Measurements from ENCODE around the gene TCAIM.

DNA sequence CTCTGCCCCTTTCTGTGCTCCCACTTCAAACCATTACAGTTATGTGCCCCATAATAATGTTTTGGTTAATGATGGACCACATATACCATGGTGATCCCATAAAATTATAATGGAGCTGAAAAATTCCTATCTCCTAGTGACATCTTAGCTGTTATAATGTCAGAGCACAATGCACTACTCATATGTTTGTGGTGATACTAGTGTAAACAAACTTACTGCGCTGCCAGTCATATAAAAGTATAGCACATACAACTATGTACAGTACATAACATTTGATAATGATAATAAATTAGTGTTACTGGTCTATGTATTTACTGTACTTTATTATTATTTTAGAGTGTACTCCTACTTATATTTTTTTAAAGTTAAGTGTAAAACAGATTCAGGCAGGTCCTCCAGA lies 45.6 kb upstream of the TCAIM start:
- TF ChIP-seq, protein P1, sequence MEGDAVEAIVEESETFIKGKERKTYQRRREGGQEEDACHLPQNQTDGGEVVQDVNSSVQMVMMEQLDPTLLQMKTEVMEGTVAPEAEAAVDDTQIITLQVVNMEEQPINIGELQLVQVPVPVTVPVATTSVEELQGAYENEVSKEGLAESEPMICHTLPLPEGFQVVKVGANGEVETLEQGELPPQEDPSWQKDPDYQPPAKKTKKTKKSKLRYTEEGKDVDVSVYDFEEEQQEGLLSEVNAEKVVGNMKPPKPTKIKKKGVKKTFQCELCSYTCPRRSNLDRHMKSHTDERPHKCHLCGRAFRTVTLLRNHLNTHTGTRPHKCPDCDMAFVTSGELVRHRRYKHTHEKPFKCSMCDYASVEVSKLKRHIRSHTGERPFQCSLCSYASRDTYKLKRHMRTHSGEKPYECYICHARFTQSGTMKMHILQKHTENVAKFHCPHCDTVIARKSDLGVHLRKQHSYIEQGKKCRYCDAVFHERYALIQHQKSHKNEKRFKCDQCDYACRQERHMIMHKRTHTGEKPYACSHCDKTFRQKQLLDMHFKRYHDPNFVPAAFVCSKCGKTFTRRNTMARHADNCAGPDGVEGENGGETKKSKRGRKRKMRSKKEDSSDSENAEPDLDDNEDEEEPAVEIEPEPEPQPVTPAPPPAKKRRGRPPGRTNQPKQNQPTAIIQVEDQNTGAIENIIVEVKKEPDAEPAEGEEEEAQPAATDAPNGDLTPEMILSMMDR (IDR thresholded peaks at IDR 0.05), result no peak
- no peak for TF ChIP-seq ZFX (IDR thresholded peaks at IDR 0.05; ENCODE audit: borderline replicate concordance)
